PC-9 (cell line): ENCODE measurements around the gene GRID2. TPM values are rescaled to one million over a fixed set of nuclear protein-coding genes. Genes with fewer than 3 reads are reported as not detected.

ENCODE experiments used
- BruUV-seq: library from RNA; stranded (reverse); fragments of 400-500 nt; replicated peaks from 2 replicates; lab custom pipeline; 2021; lab: Mats Ljungman, UMichigan
- CTCF ChIA-PET: fragments of 300-600 bp; sonication (Branson Sonifier 250); formaldehyde crosslinking; loops from one replicate; lab custom pipeline; 2022; ENCODE audit warnings: antibody characterized with exemption; lab: Charles Lee
- POLR2A ChIA-PET: fragments of 300-600 bp; sonication (Branson Sonifier 250); formaldehyde crosslinking; loops from one replicate; lab custom pipeline; 2022; ENCODE audit warnings: antibody characterized with exemption; ENCODE audit not compliant: unreplicated experiment; lab: Charles Lee
- DNase-seq, 2 experiments: peaks; one replicate each; pipeline versions ENCODE4 v3.0.0 to v3.0.0-alpha.2; 2015 to 2022; ENCODE audit warnings: mixed read lengths in 1 of 2
- H2AFZ ChIP-seq: fragments of 200-600 bp; sonication (generic); 2 replicates; pipeline ENCODE4 v1.8.1; 2017; ENCODE audit warnings: antibody characterized with exemption
- H3F3A ChIP-seq: fragments of 200-600 bp; sonication (generic); 2 replicates; pipeline ENCODE4 v1.8.1; 2017; ENCODE audit warnings: antibody characterized with exemption, mild to moderate bottlenecking, low read depth; ENCODE audit not compliant: insufficient read depth
- H3K27ac ChIP-seq: fragments of 200-600 bp; sonication (generic); 2 replicates; pipeline ENCODE4 v1.6.1; 2016; ENCODE audit warnings: mixed run types
- H3K27me3 ChIP-seq: fragments of 200-600 bp; sonication (generic); 2 replicates; pipeline ENCODE4 v1.6.1; 2016; ENCODE audit warnings: low read depth, mixed run types; ENCODE audit not compliant: insufficient read depth
- H3K36me3 ChIP-seq: fragments of 200-600 bp; sonication (generic); 2 replicates; pipeline ENCODE4 v1.6.1; 2016; ENCODE audit warnings: low read depth, mixed run types
- H3K4me1 ChIP-seq: fragments of 200-600 bp; sonication (generic); replicated peaks from 2 replicates; pipeline ENCODE4 v1.6.1; 2016; ENCODE audit warnings: mixed run types; ENCODE audit not compliant: insufficient read depth
- H3K4me2 ChIP-seq: fragments of 200-600 bp; sonication (generic); 2 replicates; pipeline ENCODE4 v1.6.1; 2017; ENCODE audit warnings: mixed run types
- H3K4me3 ChIP-seq: fragments of 200-600 bp; sonication (generic); 2 replicates; pipeline ENCODE4 v1.6.1; 2016; ENCODE audit warnings: mixed run types
- H3K79me2 ChIP-seq: fragments of 200-600 bp; sonication (generic); 2 replicates; pipeline ENCODE4 v1.6.1; 2017; ENCODE audit warnings: low read depth, mixed run types
- H3K9me2 ChIP-seq: fragments of 200-600 bp; sonication (generic); 2 replicates; pipeline ENCODE4 v1.8.1; 2017; ENCODE audit warnings: mild to moderate bottlenecking; ENCODE audit not compliant: insufficient read depth
- H3K9me3 ChIP-seq: fragments of 200-600 bp; sonication (generic); 2 replicates; pipeline ENCODE4 v1.8.1; 2016; ENCODE audit warnings: low read depth; ENCODE audit not compliant: insufficient read depth
- H4K20me1 ChIP-seq: fragments of 200-600 bp; sonication (generic); 2 replicates; pipeline ENCODE4 v1.8.1; 2017; ENCODE audit not compliant: insufficient read depth
- CTCF ChIP-seq: fragments of 200-600 bp; sonication (generic); conservative IDR thresholded peaks from 2 replicates; pipeline ENCODE4 v1.6.1; 2017; ENCODE audit warnings: mixed run types, antibody characterized with exemption, mild to moderate bottlenecking, moderate library complexity
- EZH2 ChIP-seq: fragments of 200-600 bp; sonication (generic); IDR thresholded peaks from 2 replicates; pipeline ENCODE4 v1.8.0; 2017; ENCODE audit warnings: antibody characterized with exemption, low read depth
- intact Hi-C: fragments of 100-400 bp; cut with micrococcal nuclease; formaldehyde crosslinking; loops from one replicate; pipeline ENCODE4 v1.10.0; 2022; ENCODE audit not compliant: unreplicated experiment
- total RNA-seq: library from RNA; stranded (reverse); gene quantifications from 2 replicates; pipeline ENCODE4 v1.2.3, GENCODE V29; 2021

The GRID2 gene
- total RNA-seq, 1 experiment from 2014 or later = not detected

DNA sequence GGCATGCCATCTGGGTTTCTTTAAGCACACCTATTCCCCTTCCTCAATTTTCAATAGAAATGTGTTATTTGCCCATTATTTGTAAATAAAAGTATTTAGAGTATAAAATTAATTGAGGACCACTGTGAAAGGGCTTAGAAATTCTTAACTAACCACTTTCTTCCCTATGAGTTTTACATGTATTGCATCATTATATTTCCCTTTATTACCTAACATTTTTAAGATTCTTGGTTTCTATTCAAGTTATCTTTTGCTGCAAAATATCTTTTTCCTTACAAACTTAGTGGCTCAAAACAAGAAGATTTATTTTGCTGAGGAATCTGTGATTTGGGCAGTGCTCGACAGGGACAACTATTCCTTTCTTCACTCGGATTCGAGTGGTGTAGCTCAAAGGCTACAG, 40.5 kb downstream of the GRID2 start:
- no peak for DNase-seq
- H3K79me2 ChIP-seq = no peaks in the 10 kb centered on the region
- CTCF ChIA-PET = no interaction called here
- POLR2A ChIA-PET = no interaction called here
- BruUV-seq = no TSS peak
- no peak overlapping the region for H3K4me3 ChIP-seq
- H3K36me3 ChIP-seq = no peaks in the 10 kb centered on the region
- no peaks in the 10 kb centered on the region for H3F3A ChIP-seq
- intact Hi-C loops = no loop called here
- no peak overlapping the region for H3K27ac ChIP-seq
- no peak overlapping the region for H2AFZ ChIP-seq
- TF ChIP-seq EZH2 (no peak), CTCF (no peak)
- H3K4me2 ChIP-seq = no peak overlapping the region
- H3K27me3 ChIP-seq = no peaks in the 10 kb centered on the region
- H3K4me1 ChIP-seq = no peaks in the 10 kb centered on the region
- H3K9me3 ChIP-seq = no peaks in the 10 kb centered on the region
- no peaks in the 10 kb centered on the region for H3K9me2 ChIP-seq
- no peaks in the 10 kb centered on the region for H4K20me1 ChIP-seq

DNA sequence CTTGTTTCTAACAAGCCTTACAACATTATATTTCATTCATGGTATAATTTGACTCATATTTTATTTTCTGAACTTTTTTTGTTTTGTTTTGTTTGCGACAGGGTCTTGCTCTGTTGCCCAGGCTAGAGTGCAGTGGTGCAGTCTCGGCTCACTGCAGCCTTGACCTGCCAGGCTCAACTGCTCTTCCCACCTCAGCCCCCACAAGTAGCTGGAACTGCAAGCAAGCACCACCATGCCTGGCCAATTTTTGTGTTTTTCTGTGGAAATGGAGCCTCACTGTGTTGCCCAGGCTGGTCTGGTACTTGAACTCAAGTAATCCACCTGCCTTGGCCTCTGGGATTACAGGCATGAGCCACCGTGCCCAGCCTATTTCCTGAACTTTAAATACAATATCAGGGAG, 42.5 kb downstream of the GRID2 start:
- H3F3A ChIP-seq = no peaks in the 10 kb centered on the region
- BruUV-seq = no TSS peak
- CTCF ChIA-PET = no interaction called here
- no peak overlapping the region for H3K4me3 ChIP-seq
- no peak overlapping the region for H2AFZ ChIP-seq
- H3K4me2 ChIP-seq = no peak overlapping the region
- H3K79me2 ChIP-seq = no peaks in the 10 kb centered on the region
- POLR2A ChIA-PET = no interaction called here
- H3K27ac ChIP-seq = no peak overlapping the region
- no peaks in the 10 kb centered on the region for H4K20me1 ChIP-seq
- H3K9me3 ChIP-seq = no peaks in the 10 kb centered on the region
- intact Hi-C loops = no loop called here
- H3K27me3 ChIP-seq = no peaks in the 10 kb centered on the region
- TF ChIP-seq EZH2 (no peak), CTCF (no peak)
- DNase-seq = no peak
- no peaks in the 10 kb centered on the region for H3K9me2 ChIP-seq
- no peaks in the 10 kb centered on the region for H3K4me1 ChIP-seq
- H3K36me3 ChIP-seq = no peaks in the 10 kb centered on the region

- H3K9me3 ChIP-seq = no peaks in the 10 kb centered on the region
- POLR2A ChIA-PET = interaction anchor here (0.5 kb wide), 1 partner anchor 1054 kb away, joined by 6 read pairs; no protein-coding TSS in a partner anchor
- no peak overlapping the region for H3K4me2 ChIP-seq
- TF ChIP-seq CTCF (no peak), EZH2 (no peak)
- H3K4me1 ChIP-seq = no peaks in the 10 kb centered on the region
- no peaks in the 10 kb centered on the region for H3K36me3 ChIP-seq
- no peaks in the 10 kb centered on the region for H3K9me2 ChIP-seq
- intact Hi-C loops = no loop called here
- no peak overlapping the region for H2AFZ ChIP-seq
- H3K27me3 ChIP-seq = no peaks in the 10 kb centered on the region
- H3K79me2 ChIP-seq = no peaks in the 10 kb centered on the region
- H4K20me1 ChIP-seq = no peaks in the 10 kb centered on the region
- CTCF ChIA-PET = no interaction called here
- no peaks in the 10 kb centered on the region for H3F3A ChIP-seq
- no peak overlapping the region for H3K27ac ChIP-seq
- H3K4me3 ChIP-seq = no peak overlapping the region
- no peak for DNase-seq
- no TSS peak for BruUV-seq
Observed at GRCh38 chr4:92357966-92358365, 54.2 kb downstream of the GRID2 start.
